ENCODE measurements around the gene INPP4B.
"Not testable (repeated sequence)": the region's sequence is repeated elsewhere in the genome, so short reads cannot be mapped to it uniquely, and the experiment has no call there.

The INPP4B gene

GRCh38 chr4:142535009-142535408, 311.1 kb downstream of the INPP4B start:
- DNase-seq = no peak

GRCh38 chr4:142532054-142532453, 314.0 kb downstream of the INPP4B start:
- DNase-seq = no peak

GRCh38 chr4:142530728-142531127, 315.4 kb downstream of the INPP4B start:
- no peak for DNase-seq

DNA sequence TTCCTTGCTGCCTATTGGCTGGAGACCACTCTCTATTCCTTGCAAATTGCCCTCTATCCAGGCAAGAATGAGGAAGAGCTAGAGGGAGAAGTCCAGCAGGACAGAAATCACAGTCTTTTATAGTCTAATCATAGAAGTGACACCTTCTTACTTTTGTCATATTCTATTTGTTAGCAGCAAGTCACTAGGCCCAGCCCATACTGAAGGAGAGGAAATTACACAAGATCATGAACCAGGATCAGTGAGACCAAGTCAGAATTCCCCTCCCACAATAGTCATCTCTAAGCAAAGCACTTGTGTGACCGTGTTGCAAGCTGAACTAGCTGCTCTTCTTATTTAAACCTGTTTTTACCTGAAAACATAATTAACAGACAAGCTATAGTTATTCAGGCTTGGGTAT, 317.7 kb downstream of the INPP4B start:
- no peak for DNase-seq

DNA sequence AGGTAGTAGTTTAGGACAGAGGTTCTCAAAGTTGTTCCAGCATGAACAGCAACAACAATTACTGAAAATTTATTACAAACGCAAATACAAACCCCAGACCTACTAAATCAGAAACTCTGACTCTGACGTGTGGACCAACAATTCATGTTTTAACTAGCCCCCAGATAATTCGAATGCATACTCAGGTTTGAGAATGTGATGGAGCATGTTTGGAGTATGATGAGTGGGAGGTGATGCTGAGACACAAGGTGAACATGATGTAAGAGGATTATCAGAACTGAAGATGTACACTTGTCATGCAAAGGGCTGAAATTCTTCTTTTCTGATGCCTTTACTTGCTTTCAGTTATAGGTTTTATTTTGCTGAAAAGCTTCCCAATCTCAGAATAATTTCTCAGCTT, 323.0 kb downstream of the INPP4B start:
- no peak for DNase-seq

- no peak for DNase-seq
Measured at GRCh38 chr4:142519342-142519741, 326.8 kb downstream of the INPP4B start.

DNA sequence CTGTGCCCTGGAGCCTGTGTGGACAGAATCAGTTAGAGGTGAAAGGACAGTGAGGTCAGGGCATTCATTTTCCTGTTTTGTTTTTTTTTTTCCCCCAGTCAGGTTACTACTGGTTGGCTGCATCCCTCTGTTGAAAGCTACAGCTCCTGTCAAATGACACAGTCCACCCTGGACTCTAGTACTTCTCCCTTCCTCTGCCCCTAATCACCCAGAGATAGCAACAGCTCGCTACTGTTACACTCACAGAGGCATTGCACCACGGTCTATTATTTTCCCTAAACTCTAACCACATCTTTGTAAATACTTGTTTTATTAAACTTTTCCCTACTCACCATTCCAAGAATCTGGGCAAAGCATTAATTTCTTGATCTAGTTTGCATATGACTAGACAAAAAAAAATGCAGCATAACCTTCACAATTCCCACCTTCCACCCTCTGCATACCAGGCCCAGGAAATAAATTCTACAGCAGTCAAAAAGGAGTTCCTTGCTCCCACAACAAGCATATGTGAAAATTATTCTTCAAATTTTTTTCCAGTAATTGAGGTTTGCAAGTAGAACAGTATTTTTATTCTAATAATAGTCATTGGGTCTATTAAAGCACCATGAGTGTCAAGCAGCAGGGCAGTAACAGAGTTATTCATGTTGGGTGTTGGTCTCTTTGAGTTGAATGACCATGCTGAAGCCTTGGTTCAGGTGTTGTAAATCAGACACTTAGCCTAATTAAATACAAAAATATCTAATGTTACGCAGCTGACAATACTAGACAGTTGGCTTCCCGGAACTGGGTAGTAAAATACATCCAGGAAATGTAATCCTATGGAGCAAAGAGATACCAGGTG, 329.2 kb downstream of the INPP4B start:
- DNase-seq = no peak

GRCh38 chr4:142512161-142512560, 333.9 kb downstream of the INPP4B start:
- DNase-seq = no peak

- DNase-seq = no peak
Measured at GRCh38 chr4:142509881-142510280, 336.2 kb downstream of the INPP4B start.

- DNase-seq = not testable (repeated sequence)
Measured at GRCh38 chr4:142509381-142509780, 336.7 kb downstream of the INPP4B start.

GRCh38 chr4:142500966-142501365, 345.1 kb downstream of the INPP4B start:
- DNase-seq = no peak

- no peak for DNase-seq
Measured at GRCh38 chr4:142497606-142498005, 348.5 kb downstream of the INPP4B start.

GRCh38 chr4:142493255-142494110, 352.6 kb downstream of the INPP4B start:
- DNase-seq = no peak

- DNase-seq = no peak
Measured at GRCh38 chr4:142485452-142485851, 360.6 kb downstream of the INPP4B start.

- DNase-seq = no peak
Measured at GRCh38 chr4:142480244-142480643, 365.9 kb downstream of the INPP4B start.

DNA sequence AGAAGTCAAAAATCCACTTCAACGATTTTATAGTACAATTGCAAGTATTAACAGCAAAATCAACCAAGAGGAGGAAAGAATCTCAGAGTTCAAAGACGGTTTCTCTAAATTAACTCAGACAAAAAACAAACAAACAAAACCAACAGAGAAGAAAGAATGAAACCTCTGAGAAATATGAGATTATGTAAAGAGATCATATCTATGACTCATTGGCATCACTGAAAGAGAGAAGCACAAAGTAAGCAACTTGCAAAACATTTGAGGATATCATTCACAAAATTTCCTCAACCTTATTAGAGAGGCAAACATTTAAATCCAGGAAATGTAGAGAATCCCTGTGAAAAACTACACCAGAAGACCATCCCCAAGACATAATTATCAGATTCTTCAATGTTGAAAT, 370.4 kb downstream of the INPP4B start:
- no peak for DNase-seq

GRCh38 chr4:142474398-142475087, 371.6 kb downstream of the INPP4B start:
- DNase-seq = no peak

DNA sequence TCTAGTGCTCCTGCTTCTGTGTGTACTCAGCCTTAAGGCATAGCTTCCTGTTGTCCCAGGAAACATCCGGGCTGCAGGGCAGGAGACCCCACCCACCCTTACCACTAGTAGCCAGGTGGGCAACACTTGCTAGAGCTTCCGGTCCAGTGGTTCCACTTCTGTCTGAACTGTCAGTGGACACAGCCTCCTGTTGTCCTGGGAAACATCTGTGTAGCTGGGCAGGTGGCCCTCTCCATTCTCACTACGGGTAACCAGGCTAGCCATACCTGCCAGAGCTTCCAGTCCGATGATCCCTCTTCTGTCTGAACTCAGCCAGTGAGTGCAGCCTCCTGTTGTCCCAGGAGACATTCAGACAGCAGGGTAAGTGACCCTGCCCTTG, 372.2 kb downstream of the INPP4B start:
- DNase-seq = no peak

DNA sequence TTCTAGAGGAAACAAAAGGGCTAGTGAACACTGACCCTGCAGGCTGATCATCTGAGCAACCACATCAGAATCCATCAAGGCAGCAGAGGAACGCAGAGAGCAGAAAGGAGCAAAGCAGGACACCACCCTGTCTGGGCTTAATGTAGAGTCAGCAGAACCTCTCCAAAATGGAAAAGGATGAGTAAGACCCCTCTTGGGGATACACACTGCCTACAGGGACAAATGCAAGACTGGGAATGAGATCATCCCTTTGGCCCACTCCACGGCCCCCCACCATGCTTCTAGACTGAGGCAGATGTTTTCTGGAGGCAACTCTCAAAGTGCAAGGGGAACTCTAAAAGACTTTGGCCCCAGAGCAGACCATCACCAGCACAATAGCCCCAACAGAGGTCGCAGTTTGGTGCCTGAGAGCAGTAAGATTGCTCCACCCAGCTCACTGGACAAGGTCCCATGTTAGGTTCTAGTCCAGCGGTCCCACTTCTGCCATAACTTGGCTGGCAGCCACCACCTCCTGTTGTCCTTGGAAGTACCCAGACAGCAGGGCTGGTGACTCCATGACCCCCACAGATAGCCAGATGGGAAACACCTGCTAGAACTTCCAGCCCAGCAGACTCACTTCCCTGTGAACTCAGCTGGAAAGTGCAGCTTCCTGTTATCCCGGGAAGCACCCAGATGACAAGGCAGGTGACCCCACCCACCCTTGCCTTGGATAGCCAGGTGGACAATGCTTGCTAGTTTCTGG, 372.7 kb downstream of the INPP4B start:
- DNase-seq = no peak

DNA sequence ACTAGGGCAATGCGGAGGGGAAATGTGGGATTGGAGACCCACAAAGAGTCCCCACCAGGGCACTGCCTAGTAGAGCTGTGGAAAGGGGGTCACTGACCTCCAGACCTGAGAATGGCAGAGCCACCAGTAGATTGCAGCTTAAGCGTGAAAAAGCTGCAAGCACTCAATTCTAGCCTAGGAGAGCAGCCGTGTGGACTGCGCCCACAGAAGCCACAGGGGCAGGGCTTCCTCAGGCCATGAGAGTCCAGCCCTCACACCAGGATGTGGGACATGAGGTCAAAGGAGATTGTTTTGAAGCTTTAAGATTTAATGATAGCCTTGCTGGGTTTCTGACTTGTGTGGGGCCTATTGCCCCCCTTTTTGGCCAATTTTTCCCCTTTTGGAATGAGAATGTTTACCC, 379.0 kb downstream of the INPP4B start:
- DNase-seq = no peak

DNA sequence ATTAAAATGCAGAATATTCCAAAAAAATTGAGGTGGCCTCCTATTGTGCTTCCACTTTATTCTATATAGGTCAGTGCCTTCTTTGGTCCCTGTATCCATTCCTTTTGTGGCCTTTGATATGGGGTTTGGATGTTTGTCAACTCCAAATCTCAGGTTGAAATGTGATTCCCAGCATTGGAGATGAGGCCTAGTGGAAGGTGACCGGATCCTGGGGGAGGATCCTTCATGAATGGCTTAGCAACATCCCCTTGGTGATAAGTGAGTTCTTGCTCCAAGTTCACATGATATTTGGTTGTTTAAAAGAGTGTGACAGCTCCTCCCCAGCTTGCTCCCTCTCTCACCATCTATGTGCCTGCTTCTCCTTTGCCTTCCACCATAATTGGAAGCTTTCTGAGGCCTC, 380.6 kb downstream of the INPP4B start:
- no peak for DNase-seq

DNA sequence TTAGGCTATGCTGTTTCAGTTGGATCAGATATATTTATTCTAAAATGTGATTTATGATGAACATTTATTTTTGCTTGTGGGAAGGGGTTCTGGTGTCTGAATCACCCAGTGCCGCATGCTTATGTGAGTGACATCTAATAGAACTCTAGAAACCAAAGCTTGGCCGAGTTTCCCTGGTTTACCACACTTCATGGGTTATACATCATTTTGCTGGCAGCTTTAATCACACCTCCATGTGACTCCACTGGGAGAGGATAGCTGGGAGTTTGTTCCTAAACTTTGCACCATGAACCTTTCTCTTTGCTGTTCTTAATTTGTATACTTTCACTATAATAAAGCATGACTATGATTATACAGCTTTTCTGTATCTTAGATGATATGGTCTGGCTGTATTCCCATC, 382.9 kb downstream of the INPP4B start:
- no peak for DNase-seq
